Skeletal muscle satellite cell (primary cell): Measurements from ENCODE around the gene UPK1A.
"Not testable (repeated sequence)": the region's sequence is repeated elsewhere in the genome, so short reads cannot be mapped to it uniquely, and the experiment has no call there.

Experiments used
- H3K27me3 ChIP-seq: 2 replicates; pipeline ENCODE4 v1.7.0; 2013; ENCODE audit warnings: low read length; ENCODE audit not compliant: control insufficient read depth, insufficient read depth
- H3K36me3 ChIP-seq: 2 replicates; pipeline ENCODE4 v1.7.0; 2013; ENCODE audit warnings: mild to moderate bottlenecking, control low read depth, low read length; ENCODE audit not compliant: insufficient read depth
- H3K4me1 ChIP-seq: 2 replicates; pipeline ENCODE4 v1.7.0; 2013; ENCODE audit warnings: low read length; ENCODE audit not compliant: control insufficient read depth, insufficient read depth
- H3K4me2 ChIP-seq: 2 replicates; pipeline ENCODE4 v1.7.0; 2013; ENCODE audit warnings: mild to moderate bottlenecking, low read length
- H3K4me3 ChIP-seq: 2 replicates; pipeline ENCODE4 v1.7.0; 2013; ENCODE audit warnings: low read length
- H3K9ac ChIP-seq: 2 replicates; pipeline ENCODE4 v1.7.0; 2013; ENCODE audit warnings: mild to moderate bottlenecking, low read depth, low read length, moderate library complexity
- H3K9me3 ChIP-seq: replicated peaks from 2 replicates; pipeline ENCODE4 v1.7.0; 2013; ENCODE audit warnings: mild to moderate bottlenecking, control low read depth, low read length

Gene UPK1A

GRCh38 chr19:35722461-35722860 lies 56.1 kb downstream of the UPK1A start:
- Histone ChIP-seq H3K9ac (no peak overlapping the region), H3K4me1 (peaks cover 9% of the 10 kb centered on the region), H3K36me3 (peaks cover 63% of the 10 kb centered on the region), H3K9me3 (no peaks in the 10 kb centered on the region), H3K4me2 (no peak overlapping the region), H3K4me3 (no peak overlapping the region), H3K27me3 (no peaks in the 10 kb centered on the region)

DNA sequence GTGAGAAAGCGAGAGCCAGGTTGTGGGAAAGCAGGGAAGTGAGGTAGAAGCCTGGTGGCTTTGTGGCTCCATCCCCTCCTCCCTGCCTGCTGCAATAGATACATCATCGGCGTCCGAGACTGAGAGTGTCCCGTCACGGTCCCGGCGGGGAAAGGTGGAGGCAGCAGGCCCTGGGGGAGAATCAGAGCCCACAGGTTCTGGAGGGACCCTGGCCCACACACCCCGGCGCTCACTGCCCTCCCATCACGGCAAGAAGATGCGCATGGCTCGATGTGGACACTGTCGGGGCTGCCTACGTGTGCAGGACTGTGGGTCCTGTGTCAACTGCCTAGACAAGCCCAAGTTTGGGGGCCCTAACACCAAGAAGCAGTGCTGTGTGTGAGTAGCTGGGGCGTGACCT lies 56.6 kb downstream of the UPK1A start:
- Histone ChIP-seq H3K9me3 (no peaks in the 10 kb centered on the region), H3K9ac (no peak overlapping the region), H3K4me1 (peaks cover 9% of the 10 kb centered on the region), H3K4me2 (no peak overlapping the region), H3K4me3 (no peak overlapping the region), H3K36me3 (peaks cover 68% of the 10 kb centered on the region), H3K27me3 (no peaks in the 10 kb centered on the region)

GRCh38 chr19:35723671-35724070 lies 57.4 kb downstream of the UPK1A start:
- no peak overlapping the region for H3K4me3 ChIP-seq
- no peak overlapping the region for H3K4me2 ChIP-seq
- H3K9me3 ChIP-seq, result no peaks in the 10 kb centered on the region
- H3K9ac ChIP-seq, result no peak overlapping the region
- no peaks in the 10 kb centered on the region for H3K27me3 ChIP-seq
- peaks cover 75% of the 10 kb centered on the region for H3K36me3 ChIP-seq
- H3K4me1 ChIP-seq, result peaks cover 9% of the 10 kb centered on the region

GRCh38 chr19:35724132-35724531 lies 57.8 kb downstream of the UPK1A start:
- not testable (repeated sequence) for H3K4me2 ChIP-seq, H3K27me3 ChIP-seq, H3K4me3 ChIP-seq, H3K9ac ChIP-seq, H3K9me3 ChIP-seq, H3K4me1 ChIP-seq
- H3K36me3 ChIP-seq, result peaks cover 80% of the 10 kb centered on the region

- Histone ChIP-seq H3K9me3 (no peaks in the 10 kb centered on the region), H3K27me3 (no peaks in the 10 kb centered on the region), H3K9ac (no peak overlapping the region), H3K36me3 (peaks cover 84% of the 10 kb centered on the region), H3K4me2 (no peak overlapping the region), H3K4me3 (no peak overlapping the region), H3K4me1 (peaks cover under 1% of the 10 kb centered on the region)
Measured at GRCh38 chr19:35724560-35724959, 58.2 kb downstream of the UPK1A start.

- H3K9me3 ChIP-seq, result no peaks in the 10 kb centered on the region
- no peaks in the 10 kb centered on the region for H3K4me1 ChIP-seq
- no peak overlapping the region for H3K4me3 ChIP-seq
- peaks cover 86% of the 10 kb centered on the region for H3K36me3 ChIP-seq
- no peak overlapping the region for H3K9ac ChIP-seq
- no peaks in the 10 kb centered on the region for H3K27me3 ChIP-seq
- H3K4me2 ChIP-seq, result no peak overlapping the region
Measured at GRCh38 chr19:35725216-35725861, 59.0 kb downstream of the UPK1A start.

DNA sequence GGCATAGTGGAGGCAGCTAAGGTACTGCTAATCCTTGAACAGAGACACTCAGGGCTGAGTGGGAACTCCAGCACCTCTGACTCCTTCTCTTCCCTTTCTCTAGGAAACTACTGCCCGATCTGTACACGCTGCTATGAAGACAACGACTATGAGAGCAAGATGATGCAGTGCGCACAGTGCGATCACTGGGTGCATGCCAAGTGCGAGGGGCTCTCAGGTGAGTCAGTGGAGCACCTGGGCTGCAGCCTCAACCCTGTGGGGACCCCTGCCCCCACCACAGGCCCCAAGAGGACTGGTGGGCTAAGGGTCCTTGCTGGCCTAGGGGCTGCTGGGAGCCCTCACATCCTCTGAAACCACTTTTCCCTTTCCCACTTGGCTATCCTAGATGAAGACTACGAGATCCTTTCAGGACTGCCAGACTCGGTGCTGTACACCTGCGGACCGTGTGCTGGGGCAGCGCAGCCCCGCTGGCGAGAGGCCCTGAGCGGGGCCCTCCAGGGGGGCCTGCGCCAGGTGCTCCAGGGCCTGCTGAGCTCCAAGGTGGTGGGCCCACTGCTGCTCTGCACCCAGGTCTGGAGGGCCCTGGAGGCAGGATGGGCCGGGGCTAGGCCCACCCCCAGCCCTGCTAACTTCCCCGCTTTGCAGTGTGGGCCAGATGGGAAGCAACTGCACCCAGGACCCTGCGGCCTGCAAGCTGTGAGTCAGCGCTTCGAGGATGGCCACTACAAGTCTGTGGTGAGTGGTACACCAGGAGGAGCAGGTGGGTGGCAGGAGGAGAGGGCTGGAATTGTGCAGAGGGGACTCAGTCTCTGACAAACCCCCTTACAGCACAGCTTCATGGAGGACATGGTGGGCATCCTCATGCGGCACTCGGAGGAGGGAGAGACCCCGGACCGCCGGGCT lies 61.0 kb downstream of the UPK1A start:
- Histone ChIP-seq H3K36me3 (peaks cover 91% of the 10 kb centered on the region), H3K4me2 (no peak overlapping the region), H3K27me3 (no peaks in the 10 kb centered on the region), H3K4me1 (no peaks in the 10 kb centered on the region), H3K9ac (no peak overlapping the region), H3K9me3 (no peaks in the 10 kb centered on the region), H3K4me3 (no peak overlapping the region)
